Measurements from ENCODE around the gene METTL25B. TPM values are rescaled to one million over a fixed set of nuclear protein-coding genes. Genes with fewer than 3 reads are reported as not detected.

The METTL25B gene
- total and polyA plus RNA-seq, 2 experiments from 2014 or later, result 18.3 to 21.1 TPM

GRCh38 chr1:156765666-156766065, 37.4 kb downstream of the METTL25B start (continued):
- no peak for TF ChIP-seq REST (IDR thresholded peaks at IDR 0.05; ENCODE audit: unreplicated experiment)
- no peak for TF ChIP-seq ZNF331 (CRISPR knock-in tag; IDR thresholded peaks at IDR 0.05; ENCODE audit: low read depth)
- TF ChIP-seq ETS1 (IDR thresholded peaks at IDR 0.05), result no peak
- TF ChIP-seq STAT1 (IDR thresholded peaks at IDR 0.05; ENCODE audit: unreplicated experiment), result no peak
- no peak for TF ChIP-seq EZH2 (IDR thresholded peaks at IDR 0.05; ENCODE audit: low read depth, unreplicated experiment)
- TF ChIP-seq JUNB (IDR thresholded peaks at IDR 0.05; ENCODE audit: unreplicated experiment), result no peak

- H3K4me3 ChIP-seq, result peak overlapping the region; percentile 56
- no peak overlapping the region; the same call in 1 of the 2 replicates for H3K27ac Mint-ChIP-seq
- peaks cover 30% of the 10 kb centered on the region for H4K20me1 ChIP-seq (replicated peaks; ENCODE audit: insufficient read depth)
- H3K9me2 ChIP-seq (ENCODE audit: insufficient read depth), result no peaks in the 10 kb centered on the region
- peak; percentile 6 for ATAC-seq
- peak overlapping the region; percentile 47 for H3K27ac ChIP-seq (ENCODE audit: low read depth)
- DNase-seq (ENCODE audit: low spot score), result peak; percentile 44
- no peaks in the 10 kb centered on the region for H3K27me3 ChIP-seq (ENCODE audit: insufficient read depth)
- H3K36me3 ChIP-seq (ENCODE audit: insufficient read depth), result peaks cover 7% of the 10 kb centered on the region
- peaks cover 7% of the 10 kb centered on the region for H3K27me3 Mint-ChIP-seq (ENCODE audit: insufficient read depth, low read depth, poor library complexity)
- H3K9me3 Mint-ChIP-seq, result no peaks in the 10 kb centered on the region
- peaks cover 28% of the 10 kb centered on the region for H3K36me3 Mint-ChIP-seq (ENCODE audit: low read depth)
- H3K4me1 ChIP-seq (ENCODE audit: insufficient read depth), result peaks cover 32% of the 10 kb centered on the region
- peaks cover 34% of the 10 kb centered on the region for H3K4me1 Mint-ChIP-seq
- peaks cover 43% of the 10 kb centered on the region for H3K79me2 ChIP-seq (replicated peaks; ENCODE audit: insufficient read depth)
- no peak overlapping the region for H3K4me3 Mint-ChIP-seq
- H3F3A ChIP-seq (replicated peaks; ENCODE audit: low read depth), result peaks cover 15% of the 10 kb centered on the region
- peak overlapping the region; percentile 75 for H3K4me2 ChIP-seq
- H2AFZ ChIP-seq, result peak overlapping the region; percentile 19
- TF ChIP-seq ZNF331 (CRISPR knock-in tag; IDR thresholded peaks at IDR 0.05; ENCODE audit: low read depth) (no peak), POLR2AphosphoS5 (IDR thresholded peaks at IDR 0.05; ENCODE audit: low read depth) (no peak), STAT1 (IDR thresholded peaks at IDR 0.05; ENCODE audit: unreplicated experiment) (no peak), REST (IDR thresholded peaks at IDR 0.05; ENCODE audit: unreplicated experiment) (no peak), CREB1 (CRISPR knock-in tag; IDR thresholded peaks at IDR 0.05; ENCODE audit: low read depth) (no peak), ETS1 (IDR thresholded peaks at IDR 0.05) (no peak), ZNF114 (CRISPR knock-in tag; IDR thresholded peaks at IDR 0.05) (no peak), JUNB (IDR thresholded peaks at IDR 0.05; ENCODE audit: unreplicated experiment) (no peak), EZH2phosphoT487 (IDR thresholded peaks at IDR 0.05; ENCODE audit: unreplicated experiment) (no peak), CTCF (conservative IDR thresholded peaks at IDR 0.05; ENCODE audit: low read depth in 2 of 2) (no peak), EZH2 (IDR thresholded peaks at IDR 0.05; ENCODE audit: low read depth, unreplicated experiment) (no peak), NANOG (IDR thresholded peaks at IDR 0.05; ENCODE audit: borderline replicate concordance) (no peak)
Measured at GRCh38 chr1:156766298-156767100, 38.2 kb downstream of the METTL25B start.

Measured in GM23338 (cell line).